NCI-H510A treated with DMSO at 0.1 percent for 48 hours (cell line): ENCODE results near the gene MBP.

ENCODE experiments used
- DNase-seq: peaks from one replicate; lab custom pipeline; 2025; lab: John Stamatoyannopoulos, UW

The MBP gene

GRCh38 chr18:77100751-77101355 is 31.7 kb downstream of the MBP start:
- no peak for DNase-seq

- no peak for DNase-seq
These were observed 32.9 kb downstream of the MBP start for GRCh38 chr18:77099485-77100370.

DNA sequence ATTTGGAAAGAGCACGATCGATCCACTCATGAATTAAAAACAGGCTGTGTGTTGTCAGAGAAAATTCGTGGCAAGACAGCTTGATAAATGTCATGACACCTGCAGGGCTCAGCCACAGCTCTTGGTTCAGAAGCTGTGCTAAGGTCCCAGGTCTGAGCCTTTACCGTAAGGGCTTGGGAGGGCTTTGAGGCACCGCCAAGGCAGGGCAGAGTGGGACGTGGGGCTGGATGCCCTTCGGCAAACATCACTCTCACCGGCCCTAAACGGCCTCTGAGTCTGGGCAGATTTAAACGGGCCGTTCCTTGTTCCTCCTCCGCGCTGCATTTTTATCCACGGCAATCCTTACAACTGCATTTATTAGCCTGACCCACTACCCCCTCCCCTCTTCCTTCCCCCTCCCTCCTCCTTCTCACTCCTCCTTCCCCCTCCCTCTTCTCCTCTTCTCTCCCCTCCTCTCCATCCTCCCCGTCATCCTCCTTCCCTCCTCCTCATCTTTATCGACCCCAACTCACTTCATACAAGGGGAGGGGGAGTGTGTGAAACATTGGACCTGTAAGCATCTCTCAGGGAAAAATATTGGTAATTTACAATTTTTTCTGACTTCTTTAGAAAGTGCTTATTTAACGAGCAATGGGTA is 33.9 kb downstream of the MBP start:
- DNase-seq: no peak

DNA sequence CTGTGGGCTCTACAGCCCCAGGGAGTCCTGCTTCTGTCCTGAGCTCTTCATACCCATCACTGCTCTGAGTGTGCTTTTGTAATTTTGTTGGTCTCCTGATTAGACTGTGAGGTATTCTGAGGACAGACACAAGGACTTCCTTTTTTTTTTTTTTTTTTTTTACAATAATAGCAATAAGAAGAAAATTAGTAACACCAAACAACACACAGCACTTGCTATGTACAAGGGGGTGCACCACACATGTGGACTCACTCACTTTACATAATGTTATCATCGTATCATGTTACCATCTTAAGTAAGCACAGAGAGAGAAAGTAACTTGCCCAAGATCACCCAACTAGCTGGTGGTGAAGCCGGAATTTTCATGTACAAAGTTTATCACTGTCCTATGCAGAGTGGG is 34.6 kb downstream of the MBP start:
- no peak for DNase-seq

DNA sequence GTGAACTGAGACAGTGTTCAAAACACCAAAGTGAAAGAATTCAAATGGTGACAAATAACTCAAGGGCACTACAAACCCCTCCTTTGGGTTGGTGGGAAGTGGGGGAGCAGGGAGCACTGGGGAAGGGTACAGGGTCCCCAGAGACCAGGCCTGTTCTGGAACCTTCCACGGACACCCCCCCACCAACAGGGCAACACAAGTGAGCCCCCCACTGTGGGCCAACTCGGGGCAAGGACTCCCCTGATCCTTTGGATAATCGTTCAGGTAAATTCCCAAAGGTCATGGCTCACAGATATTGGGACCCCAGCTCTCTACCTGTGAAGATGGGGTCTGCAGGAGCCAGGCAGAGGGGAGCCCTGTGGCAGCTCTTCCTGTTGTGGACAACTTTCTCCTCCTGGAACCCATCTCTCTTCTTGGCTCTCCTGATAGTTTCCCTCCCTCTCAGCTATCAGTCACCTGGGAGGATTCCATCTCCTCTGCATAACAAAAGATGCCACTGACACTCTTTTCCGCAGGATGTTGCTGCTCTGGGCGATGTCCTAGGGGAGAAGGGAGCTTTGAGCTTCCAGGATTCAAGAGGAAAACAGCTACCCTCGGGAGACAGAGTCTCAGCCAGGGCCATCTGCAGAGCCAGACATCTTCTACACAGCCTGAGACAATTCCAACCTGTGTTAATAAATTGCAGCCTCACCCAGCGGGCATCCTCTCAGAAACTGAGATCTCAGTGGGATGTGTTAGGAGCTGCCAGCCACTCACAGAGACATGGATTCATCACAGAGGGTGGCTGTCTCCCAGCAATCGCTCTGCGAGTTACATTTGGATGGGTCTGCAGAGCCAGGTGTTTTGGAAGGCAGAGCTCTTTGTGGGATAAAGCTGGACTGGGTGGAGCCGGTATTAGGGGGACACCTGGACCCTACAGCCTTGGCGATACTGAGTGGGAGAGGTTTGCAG is 35.4 kb downstream of the MBP start:
- DNase-seq: no peak

DNA sequence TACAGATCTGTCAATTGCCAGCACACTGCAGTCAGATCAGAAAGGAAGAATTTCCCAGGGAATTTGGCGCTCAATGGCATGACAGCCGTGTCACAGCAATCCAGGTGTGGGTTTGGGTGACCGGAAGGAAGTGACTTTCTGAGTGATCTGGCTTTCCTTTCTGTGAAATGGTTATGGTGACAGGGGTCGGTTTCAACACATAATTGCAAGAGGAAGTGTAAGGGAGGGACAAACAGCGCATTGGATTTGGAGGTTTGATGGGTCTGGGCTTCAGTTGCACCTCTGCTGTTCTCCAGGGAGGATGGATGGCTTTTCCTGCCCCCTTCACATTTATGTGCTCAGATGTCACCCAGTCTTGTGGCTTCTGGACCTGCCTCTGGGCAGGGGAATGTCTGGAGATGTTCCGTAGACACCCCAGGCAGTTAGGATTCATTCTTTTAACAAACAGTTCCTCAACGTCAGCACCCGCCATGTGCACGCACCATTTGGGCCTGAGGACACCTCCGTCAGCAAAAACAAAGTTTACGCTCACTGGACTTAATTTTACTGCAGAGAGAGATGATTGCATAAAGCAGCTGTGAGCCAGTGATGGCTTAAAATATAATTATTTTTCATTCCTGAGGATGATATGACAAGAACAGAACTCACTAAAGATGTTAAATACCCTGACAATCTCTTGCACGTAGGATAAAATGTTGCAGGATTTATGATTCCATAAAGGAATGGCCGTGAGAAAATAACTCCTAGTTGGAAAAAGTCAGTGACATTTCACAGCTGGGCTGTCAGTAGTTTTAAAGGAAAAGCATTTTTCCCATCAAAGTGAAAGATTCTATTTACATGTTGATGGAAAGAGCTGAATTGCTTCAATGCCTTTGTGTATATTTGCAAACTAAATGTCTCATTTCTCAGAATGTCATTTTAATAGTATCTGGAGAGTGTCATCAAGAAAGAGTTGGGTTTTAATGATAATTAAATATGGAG is 36.9 kb downstream of the MBP start:
- no peak for DNase-seq

DNA sequence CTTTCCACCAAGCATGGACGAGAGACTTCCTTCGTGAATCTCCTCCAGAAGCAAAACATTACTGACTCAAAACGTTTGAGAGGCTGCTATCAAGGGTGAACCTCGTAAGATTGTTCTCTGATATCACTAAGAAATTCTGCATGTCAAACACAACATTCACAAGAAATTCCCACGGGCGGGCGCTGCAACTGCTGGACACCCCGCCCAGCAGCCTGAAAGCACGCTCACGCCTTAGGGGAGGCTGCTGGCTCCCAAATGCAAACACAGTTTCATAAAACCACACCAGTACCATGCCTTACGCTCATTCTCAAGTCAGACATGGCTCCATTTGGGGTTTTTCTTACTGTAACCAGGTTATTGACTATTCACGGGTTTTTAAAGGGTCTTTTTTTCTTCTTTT is 39.0 kb downstream of the MBP start:
- no peak for DNase-seq

DNA sequence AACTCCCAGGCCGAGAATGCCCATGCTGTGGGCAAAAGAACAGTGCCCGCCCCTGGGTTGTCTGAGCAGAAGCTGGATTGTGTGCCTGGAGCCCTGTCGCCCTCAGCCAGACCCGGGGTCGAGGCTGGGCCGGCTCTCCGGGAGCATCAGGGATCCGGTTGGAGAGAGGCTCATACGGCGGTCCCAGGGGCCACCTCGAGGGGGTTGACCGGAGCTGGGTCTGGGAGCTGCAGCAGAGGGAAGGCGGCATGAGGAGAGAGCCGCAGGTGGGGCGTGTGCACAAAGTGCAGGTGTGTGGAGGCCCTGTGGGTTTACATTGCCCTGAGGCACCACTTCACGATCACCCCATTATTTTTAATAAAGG is 39.5 kb downstream of the MBP start:
- DNase-seq: no peak

DNA sequence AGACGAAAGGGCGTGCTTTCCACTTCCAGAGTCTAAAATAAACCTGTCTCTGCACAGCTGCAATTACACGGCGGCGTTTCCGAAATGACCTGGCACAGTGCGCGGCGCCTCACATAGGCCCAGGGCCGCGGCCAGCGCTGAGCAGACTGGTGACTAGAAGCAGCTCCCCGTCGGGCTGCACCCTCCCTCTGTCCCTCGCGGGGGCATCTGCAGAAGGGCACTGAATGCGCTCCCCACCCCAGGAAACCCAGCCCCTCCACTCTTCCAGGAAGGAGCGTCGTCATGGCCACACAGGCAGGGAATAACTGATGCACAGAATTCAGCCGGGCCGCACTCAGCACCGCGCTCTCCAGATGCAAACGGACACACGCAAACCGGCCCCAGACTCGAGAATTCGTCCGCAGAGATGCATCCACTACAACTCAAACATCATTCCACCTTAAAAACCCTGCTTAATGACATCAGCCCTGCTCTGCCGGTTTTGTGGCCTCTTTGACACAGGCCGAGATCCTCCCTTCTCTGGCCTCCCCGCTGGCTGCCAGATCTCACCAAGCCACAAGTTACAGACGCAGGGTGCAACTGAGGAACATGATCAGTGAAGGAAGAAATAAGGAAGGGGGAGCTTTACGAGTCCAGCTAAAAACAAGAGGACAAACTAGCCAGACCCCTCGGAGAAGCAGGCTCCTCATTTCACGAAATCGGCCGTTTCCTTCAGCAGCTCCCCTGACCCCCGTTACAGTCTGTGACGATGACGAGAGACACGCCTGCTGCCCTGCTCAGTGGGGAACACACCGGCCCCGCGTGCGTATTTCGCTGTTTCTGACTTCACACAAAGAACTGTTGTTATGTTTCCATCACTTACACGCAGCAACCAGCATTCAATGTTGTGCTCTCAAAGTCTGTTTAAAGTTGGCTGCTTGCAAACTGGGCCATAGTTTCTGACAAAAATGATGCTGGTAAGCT is 40.2 kb downstream of the MBP start:
- DNase-seq: no peak

- no peak for DNase-seq
These were observed 41.2 kb downstream of the MBP start for GRCh38 chr18:77091366-77091765.

DNA sequence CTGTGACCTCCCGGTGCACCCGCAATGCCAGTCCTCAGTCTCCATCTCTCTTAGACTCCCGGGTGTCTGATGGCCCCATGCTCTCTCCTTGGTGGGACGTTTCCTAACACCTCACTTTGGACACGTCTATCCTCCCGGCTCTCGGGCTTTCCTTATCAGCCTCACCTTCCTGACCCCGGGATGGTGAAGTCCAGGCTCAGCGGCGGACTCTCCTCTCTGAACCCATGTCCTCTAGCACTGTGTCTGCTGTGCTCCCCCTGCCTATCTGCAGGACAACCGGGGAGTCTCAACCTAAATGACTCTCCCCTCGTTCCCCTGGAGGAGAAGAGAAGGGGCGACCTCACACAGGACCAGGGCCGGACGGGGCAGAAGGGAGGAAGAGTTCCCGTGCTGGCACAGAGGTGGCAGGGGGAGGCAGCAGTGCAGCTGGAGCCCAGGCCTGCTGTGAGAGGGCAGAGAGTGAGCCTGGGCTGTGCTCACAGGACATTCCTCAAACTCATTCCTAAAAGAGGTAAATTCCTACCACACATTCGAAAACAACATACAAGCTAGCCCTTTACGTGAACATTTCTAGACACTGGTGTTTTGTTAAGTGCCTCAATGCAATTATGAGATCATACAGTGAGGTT is 41.9 kb downstream of the MBP start:
- no peak for DNase-seq

DNA sequence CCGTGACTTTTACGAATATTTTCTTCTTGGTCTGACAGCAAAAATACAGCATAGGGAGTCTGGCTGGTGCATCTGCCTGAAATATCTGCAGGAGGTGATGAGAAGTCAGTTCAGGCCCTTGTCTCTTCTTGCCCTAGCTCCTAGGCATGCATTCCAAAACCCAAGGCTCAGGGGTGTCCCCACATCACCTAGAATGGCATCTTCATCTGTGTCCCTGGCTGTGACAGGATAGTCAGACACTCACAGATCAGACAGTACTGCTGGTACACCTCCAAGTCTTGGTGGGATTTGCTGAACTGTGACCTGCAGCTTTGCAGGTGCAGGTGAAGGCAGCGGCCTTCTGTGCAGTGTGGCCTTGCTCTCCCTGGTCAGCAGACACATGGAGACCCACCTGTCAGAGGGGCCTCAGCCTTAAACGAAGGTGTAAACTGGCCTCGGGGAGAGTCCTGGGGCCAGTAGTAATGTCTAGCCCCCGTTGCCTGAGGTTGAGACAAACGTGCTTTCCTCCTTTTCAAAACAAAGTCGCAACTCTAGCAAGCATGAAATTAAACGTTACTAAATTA is 42.8 kb downstream of the MBP start:
- no peak for DNase-seq

GRCh38 chr18:77088963-77089722 is 43.4 kb downstream of the MBP start:
- DNase-seq: no peak

DNA sequence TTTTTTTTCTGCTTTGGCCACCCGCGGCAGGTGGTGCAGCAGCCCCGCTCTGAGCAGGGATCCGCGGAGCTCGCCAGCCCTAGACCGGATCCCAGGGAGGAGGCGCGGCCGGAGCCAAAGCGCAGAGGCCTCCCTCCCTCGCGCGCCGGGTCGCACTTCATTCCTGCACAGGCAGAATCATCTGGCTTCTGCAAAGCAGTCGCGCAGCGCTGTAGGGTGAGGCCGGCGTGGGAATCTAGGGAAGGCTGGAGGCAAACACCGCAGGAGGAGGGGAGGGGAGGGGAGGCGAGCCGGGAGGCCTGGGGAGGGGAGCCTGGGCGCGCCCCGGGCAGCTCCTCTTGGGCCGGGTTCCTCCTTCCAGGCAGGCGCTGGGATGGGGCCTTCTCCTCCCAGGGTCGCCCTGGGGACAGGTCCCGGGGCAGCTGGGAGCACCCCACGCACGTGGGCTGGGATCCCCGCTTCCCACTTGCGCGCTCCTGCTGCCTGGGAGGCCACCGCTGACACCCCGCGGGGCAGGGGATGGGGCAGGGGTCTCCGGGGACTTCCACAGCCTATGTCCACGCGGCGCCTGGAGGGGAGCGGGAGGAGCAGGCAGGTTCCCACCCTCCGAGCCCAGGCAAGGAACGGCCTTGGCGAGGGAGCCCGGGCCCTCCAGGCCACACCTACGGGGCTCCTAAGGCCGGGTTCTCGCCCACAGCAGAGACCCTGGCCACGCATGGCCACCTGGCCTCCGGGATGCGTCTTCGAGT is 45.0 kb downstream of the MBP start:
- no peak for DNase-seq

GRCh38 chr18:77086656-77087392 is 45.8 kb downstream of the MBP start:
- no peak for DNase-seq

DNA sequence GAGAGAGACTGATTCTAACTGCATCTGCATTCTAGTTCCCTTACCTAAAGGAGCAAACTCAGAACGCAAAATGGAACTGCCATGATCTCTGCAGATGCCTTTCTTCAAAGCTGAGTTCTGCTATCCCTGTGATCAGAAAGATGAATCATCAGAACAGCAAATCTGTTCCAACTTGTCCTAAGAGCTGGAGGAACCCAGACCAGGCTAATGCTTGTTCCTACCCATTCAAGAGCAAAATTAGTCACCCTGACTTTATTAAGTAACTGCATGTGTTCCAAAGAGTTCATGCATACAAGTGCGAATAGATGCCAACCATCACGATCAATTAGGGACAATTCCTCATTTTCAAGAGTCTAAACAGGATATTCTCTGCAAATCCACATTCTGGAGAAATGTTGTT is 46.5 kb downstream of the MBP start:
- no peak for DNase-seq

DNA sequence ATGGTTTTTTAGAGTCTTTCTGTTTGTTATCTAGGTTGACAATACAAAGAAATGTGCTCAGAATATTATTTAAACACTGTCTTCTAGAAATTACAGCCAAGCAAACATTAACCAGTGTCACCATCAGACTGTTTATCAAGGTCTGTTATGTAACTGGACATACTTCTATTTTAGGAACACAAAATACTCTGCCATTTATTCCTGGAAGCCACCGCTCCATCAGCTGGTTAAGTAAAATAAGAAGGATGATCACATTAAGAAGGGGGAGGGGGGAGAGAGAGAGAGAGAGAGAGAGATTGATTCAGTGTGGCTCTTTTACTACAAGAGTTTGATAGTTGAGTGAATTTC is 47.9 kb downstream of the MBP start:
- DNase-seq: no peak
